ENCODE data around the gene PPP1R15A. TPM values are rescaled to one million over a fixed set of nuclear protein-coding genes. Genes with fewer than 3 reads are reported as not detected.
"Not testable (repeated sequence)": the region's sequence is repeated elsewhere in the genome, so short reads cannot be mapped to it uniquely, and the experiment has no call there.

PPP1R15A gene
- total RNA-seq, 4 donors from 2014 or later, result 135 to 191 (median 144) TPM

DNA sequence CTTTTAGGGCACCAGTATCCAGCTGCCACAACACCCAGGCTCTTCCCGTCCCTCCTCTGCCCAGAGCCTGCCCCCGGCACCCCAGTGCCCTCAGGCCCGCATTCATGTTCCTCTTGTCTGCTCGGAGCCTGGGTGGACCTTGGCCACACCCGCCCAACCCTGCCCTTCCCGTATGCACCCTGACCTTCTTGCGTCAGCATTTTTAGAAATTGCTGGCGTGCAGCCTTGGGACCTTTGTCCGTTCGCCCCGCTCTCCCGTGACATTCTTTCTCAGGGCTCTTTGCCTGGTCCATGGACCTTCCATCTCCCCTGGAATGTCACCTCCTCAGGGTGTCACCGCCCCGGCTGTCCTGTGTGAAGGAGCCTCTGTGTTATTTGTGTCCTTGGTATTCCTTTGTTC, 35.5 kb downstream of the PPP1R15A start:
- Histone ChIP-seq H3K36me3 (peaks cover 88% of the 10 kb centered on the region), H3K4me3 (no peak overlapping the region), H3K27ac (no peak overlapping the region), H3K9me3 (no peaks in the 10 kb centered on the region), H3K4me1 (peaks cover 8% of the 10 kb centered on the region), H3K27me3 (no peaks in the 10 kb centered on the region)
- WGBS, result 77% methylated on average over 14 of the region's 14 CpGs
- TF ChIP-seq, protein P1, sequence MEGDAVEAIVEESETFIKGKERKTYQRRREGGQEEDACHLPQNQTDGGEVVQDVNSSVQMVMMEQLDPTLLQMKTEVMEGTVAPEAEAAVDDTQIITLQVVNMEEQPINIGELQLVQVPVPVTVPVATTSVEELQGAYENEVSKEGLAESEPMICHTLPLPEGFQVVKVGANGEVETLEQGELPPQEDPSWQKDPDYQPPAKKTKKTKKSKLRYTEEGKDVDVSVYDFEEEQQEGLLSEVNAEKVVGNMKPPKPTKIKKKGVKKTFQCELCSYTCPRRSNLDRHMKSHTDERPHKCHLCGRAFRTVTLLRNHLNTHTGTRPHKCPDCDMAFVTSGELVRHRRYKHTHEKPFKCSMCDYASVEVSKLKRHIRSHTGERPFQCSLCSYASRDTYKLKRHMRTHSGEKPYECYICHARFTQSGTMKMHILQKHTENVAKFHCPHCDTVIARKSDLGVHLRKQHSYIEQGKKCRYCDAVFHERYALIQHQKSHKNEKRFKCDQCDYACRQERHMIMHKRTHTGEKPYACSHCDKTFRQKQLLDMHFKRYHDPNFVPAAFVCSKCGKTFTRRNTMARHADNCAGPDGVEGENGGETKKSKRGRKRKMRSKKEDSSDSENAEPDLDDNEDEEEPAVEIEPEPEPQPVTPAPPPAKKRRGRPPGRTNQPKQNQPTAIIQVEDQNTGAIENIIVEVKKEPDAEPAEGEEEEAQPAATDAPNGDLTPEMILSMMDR (IDR thresholded peaks at IDR 0.05), result no peak
- no peak for TF ChIP-seq POLR2A (IDR thresholded peaks at IDR 0.05)
- TF ChIP-seq POLR2AphosphoS5 (IDR thresholded peaks at IDR 0.05), result no peak
- no peak for TF ChIP-seq EP300 (IDR thresholded peaks at IDR 0.05)
- no peak for DNase-seq (ENCODE audit: low spot score in 2 of 2)

GRCh38 chr19:48909424-48910077, 37.3 kb downstream of the PPP1R15A start:
- not testable (repeated sequence) for DNase-seq (ENCODE audit: low spot score in 2 of 2); H3K9me3 ChIP-seq; H3K27me3 ChIP-seq; H3K4me1 ChIP-seq; H3K4me3 ChIP-seq; H3K27ac ChIP-seq
- peaks cover 99% of the 10 kb centered on the region for H3K36me3 ChIP-seq
- 96% methylated on average over 11 of the region's 11 CpGs for WGBS

- no peak overlapping the region for H3K27ac ChIP-seq
- peaks cover 2% of the 10 kb centered on the region for H3K4me1 ChIP-seq
- peaks cover 99% of the 10 kb centered on the region for H3K36me3 ChIP-seq
- H3K9me3 ChIP-seq, result no peaks in the 10 kb centered on the region
- TF ChIP-seq, protein P1 (IDR thresholded peaks at IDR 0.05), result no peak
- TF ChIP-seq EP300 (IDR thresholded peaks at IDR 0.05), result no peak
- no peak for TF ChIP-seq POLR2A (IDR thresholded peaks at IDR 0.05)
- no peak for TF ChIP-seq POLR2AphosphoS5 (IDR thresholded peaks at IDR 0.05)
- H3K27me3 ChIP-seq, result no peaks in the 10 kb centered on the region
- no peak for DNase-seq (ENCODE audit: low spot score in 2 of 2)
- 86% methylated on average over 2 of the region's 2 CpGs for WGBS
- H3K4me3 ChIP-seq, result no peak overlapping the region
Measured at GRCh38 chr19:48910803-48911202, 38.6 kb downstream of the PPP1R15A start.

DNA sequence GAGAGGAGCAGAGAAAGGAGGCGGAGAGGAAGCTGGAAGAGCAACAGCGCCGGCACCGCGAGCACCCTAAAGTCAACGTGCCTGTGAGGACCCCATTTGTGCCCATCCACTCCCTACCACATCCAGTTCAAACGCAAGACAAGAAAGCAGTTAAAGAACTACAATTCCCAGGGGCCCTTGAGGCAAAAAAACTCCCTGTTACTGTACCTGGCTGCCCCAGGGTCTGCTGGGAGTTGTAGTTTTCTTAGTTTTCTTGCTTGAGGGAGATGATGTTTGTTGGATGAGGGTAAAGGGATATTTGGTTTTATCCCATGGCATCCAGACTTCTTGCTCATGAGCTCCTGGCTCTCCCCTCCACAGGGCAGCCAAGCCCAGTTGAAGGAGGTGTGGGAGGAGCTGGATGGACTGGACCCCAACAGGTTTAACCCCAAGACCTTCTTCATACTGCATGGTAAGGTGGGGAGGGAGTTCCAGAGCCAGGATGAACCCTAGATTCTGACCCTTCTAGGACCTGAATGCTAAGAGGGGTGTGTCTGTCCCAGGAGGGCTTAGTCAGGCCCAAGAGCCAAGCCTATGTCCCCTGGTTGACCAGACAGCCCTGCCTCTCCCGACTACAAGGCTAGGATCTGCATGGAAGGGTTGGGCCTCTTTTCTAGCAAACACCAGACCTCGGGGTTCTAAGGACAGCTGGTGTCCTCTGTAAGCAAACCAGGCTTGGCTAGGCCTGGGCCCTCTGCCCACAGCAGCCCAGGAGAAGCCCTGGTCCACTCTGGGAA, 41.1 kb downstream of the PPP1R15A start:
- no peak for DNase-seq (ENCODE audit: low spot score in 2 of 2)
- Histone ChIP-seq H3K36me3 (peaks cover 98% of the 10 kb centered on the region), H3K4me1 (no peaks in the 10 kb centered on the region), H3K27ac (no peak overlapping the region), H3K9me3 (no peaks in the 10 kb centered on the region), H3K27me3 (no peaks in the 10 kb centered on the region), H3K4me3 (no peak overlapping the region)
- TF ChIP-seq, protein P1 (IDR thresholded peaks at IDR 0.05), result no peak
- 86% methylated on average over 9 of the region's 9 CpGs for WGBS

GRCh38 chr19:48914181-48914580, 42.0 kb downstream of the PPP1R15A start:
- Histone ChIP-seq H3K9me3 (no peaks in the 10 kb centered on the region), H3K27ac (no peak overlapping the region), H3K27me3 (no peaks in the 10 kb centered on the region), H3K36me3 (peaks cover 98% of the 10 kb centered on the region), H3K4me3 (no peak overlapping the region), H3K4me1 (no peaks in the 10 kb centered on the region)
- TF ChIP-seq POLR2A (IDR thresholded peaks at IDR 0.05) (no peak), EP300 (IDR thresholded peaks at IDR 0.05) (no peak), POLR2AphosphoS5 (IDR thresholded peaks at IDR 0.05) (no peak)
- TF ChIP-seq, protein P1 (IDR thresholded peaks at IDR 0.05), result no peak
- no peak for DNase-seq (ENCODE audit: low spot score in 2 of 2)
- WGBS, result 89% methylated on average over 8 of the region's 8 CpGs

Measured in suprapubic skin (tissue), 4 donors.